ENCODE measurements around the gene TTC8.
"Not testable (repeated sequence)": the region's sequence is repeated elsewhere in the genome, so short reads cannot be mapped to it uniquely, and the experiment has no call there.

TTC8 gene

DNA sequence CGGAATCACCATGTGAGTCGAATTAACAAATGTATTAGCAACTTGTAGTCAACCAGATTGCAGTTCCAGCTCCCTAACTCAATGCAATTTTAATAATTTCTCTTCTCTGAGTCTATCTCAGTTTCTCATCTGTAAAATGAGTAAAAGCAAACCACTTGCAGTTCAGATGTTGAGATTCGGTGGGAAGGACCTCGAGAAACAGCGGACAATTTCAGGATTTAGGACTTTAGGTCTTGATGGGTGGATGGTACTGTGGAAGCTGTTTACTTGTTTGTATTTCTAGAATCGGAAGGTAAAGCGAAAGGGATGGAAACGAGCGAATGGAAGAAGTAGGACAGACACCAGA lies 510 bp upstream of the TTC8 start:
- in situ Hi-C loops (cut with MboI; ENCODE audit: low sequenced_read_pairs), result no loop called here

DNA sequence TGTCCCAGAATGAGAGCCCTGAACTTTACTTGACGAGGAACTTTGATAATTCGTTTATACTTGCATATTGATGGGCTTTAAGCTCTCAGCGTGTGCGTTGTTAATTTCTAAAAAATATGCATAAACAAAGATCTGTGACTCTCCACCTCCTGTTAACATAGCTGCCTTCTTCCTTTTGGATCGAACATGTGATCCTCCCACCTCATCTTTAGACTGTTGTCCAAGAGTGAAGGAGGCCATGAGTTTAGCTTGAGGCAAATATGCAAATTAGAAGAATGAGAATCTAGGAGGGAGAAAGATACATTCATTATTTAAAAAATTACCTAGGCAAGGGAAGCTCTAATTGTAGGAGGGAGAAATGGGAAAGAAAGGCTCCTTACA lies 617 bp downstream of the TTC8 start:
- in situ Hi-C loops (cut with MboI; ENCODE audit: low sequenced_read_pairs), result no loop called here

DNA sequence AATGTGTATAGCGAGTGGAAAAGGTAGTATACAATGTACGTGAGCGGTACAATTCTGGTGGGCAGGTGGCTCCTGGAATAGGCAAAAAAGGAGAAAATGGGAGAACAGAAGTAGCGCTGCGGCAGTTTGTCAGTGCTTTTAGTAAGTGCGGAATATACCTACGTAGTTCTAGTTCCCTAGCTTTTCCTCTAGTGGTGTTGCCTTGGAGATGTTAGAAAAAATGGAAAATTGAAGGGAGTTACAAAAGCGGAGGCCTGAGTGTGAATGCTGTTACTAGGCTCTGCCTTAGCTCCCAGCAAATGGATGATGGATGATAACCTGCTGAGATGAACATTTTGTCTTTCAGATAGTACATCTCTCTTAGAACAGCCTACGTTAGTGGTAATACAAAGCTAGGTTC lies 1.1 kb downstream of the TTC8 start:
- in situ Hi-C loops (cut with MboI; ENCODE audit: low sequenced_read_pairs), result no loop called here

- in situ Hi-C loops (cut with MboI; ENCODE audit: low sequenced_read_pairs), result no loop called here
Measured at GRCh38 chr14:88829188-88829587, 4.7 kb downstream of the TTC8 start.

GRCh38 chr14:88829685-88830302 lies 5.3 kb downstream of the TTC8 start:
- in situ Hi-C loops (cut with MboI; ENCODE audit: low sequenced_read_pairs), result no loop called here

- in situ Hi-C loops (cut with MboI; ENCODE audit: low sequenced_read_pairs), result no loop called here
Measured at GRCh38 chr14:88831284-88831683, 6.8 kb downstream of the TTC8 start.

GRCh38 chr14:88834883-88835431 lies 10.5 kb downstream of the TTC8 start:
- in situ Hi-C loops (cut with MboI; ENCODE audit: low sequenced_read_pairs), result no loop called here

- in situ Hi-C loops (cut with MboI; ENCODE audit: low sequenced_read_pairs), result no loop called here
Measured at GRCh38 chr14:88835661-88836060, 11.2 kb downstream of the TTC8 start.

DNA sequence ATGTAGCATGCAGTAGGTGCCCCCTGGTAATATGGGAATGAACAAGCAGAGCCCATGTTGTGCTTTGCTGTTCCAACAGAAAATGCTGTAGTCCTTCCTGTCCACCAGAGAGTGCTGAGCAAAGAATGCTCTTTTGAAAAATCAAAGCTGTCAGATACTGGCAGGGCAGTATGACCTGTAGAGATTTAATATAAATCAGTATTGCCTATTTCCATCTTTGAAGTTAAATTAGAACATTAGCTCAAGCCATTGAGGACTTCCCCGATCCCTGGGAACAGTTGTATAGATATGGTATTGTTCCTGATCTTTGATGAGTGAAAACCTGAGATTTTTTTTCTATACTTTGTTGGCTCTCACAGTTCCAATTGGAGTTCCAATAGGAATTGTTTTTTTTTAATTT lies 13.0 kb downstream of the TTC8 start:
- in situ Hi-C loops (cut with MboI; ENCODE audit: low sequenced_read_pairs), result no loop called here

- in situ Hi-C loops (cut with MboI; ENCODE audit: low sequenced_read_pairs), result no loop called here
Measured at GRCh38 chr14:88838015-88838414, 13.6 kb downstream of the TTC8 start.

GRCh38 chr14:88840926-88841325 lies 16.5 kb downstream of the TTC8 start:
- in situ Hi-C loops (cut with MboI; ENCODE audit: low sequenced_read_pairs), result no loop called here

GRCh38 chr14:88841741-88842140 lies 17.3 kb downstream of the TTC8 start:
- in situ Hi-C loops (cut with MboI; ENCODE audit: low sequenced_read_pairs), result no loop called here

DNA sequence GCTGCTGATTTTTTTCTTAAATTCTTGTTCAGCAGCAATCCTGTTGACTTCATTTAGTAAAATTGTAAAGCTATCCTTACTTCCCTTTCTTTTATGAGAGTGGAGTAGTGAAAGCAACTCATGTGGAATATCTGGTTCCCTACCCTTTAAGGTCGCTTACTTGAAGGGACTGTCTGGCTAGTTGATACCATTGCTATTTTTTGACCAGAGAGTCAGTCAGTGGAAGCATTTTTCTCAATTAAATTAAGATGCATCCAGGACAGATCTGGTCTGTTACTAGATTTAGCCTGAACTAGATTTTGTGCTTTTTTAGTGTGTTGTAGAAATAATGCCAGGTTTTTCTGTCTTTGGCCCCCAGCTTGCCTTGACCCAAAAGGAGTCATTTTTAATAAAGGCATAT lies 18.0 kb downstream of the TTC8 start:
- in situ Hi-C loops (cut with MboI; ENCODE audit: low sequenced_read_pairs), result no loop called here

DNA sequence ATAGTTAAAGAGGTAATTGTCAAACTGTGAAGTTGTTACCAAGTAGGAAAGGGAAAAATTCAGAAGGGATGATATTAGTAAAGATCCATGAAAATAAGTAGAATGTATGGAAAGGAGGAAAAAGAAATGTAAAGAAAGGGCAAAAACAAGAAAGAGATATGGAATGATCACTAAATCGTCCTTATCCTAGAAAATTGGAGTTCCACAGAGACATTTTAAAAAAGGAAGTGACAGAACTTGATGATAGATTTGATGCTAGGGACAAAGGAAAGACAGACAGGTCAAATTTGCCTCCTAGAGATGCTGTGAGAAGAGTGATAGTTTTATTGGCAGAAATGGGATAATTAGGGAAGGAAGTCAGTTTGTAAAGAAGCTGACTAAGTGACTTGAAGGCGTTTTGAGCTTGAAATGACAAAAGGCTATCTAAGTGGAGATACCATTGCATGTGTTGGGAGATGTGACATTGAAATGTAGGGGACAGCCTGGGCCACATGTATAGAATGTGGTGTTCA lies 20.6 kb downstream of the TTC8 start:
- in situ Hi-C loops (cut with MboI; ENCODE audit: low sequenced_read_pairs), result no loop called here

- in situ Hi-C loops (cut with MboI; ENCODE audit: low sequenced_read_pairs), result no loop called here
Measured at GRCh38 chr14:88848571-88848970, 24.1 kb downstream of the TTC8 start.

GRCh38 chr14:88849716-88850115 lies 25.3 kb downstream of the TTC8 start:
- in situ Hi-C loops (cut with MboI; ENCODE audit: low sequenced_read_pairs), result no loop called here

- in situ Hi-C loops (cut with MboI; ENCODE audit: low sequenced_read_pairs), result no loop called here
Measured at GRCh38 chr14:88851587-88851986, 27.1 kb downstream of the TTC8 start.

- in situ Hi-C loops (cut with MboI; ENCODE audit: low sequenced_read_pairs), result no loop called here
Measured at GRCh38 chr14:88852632-88853031, 28.2 kb downstream of the TTC8 start.

GRCh38 chr14:88853129-88853528 lies 28.7 kb downstream of the TTC8 start:
- in situ Hi-C loops (cut with MboI; ENCODE audit: low sequenced_read_pairs), result no loop called here

DNA sequence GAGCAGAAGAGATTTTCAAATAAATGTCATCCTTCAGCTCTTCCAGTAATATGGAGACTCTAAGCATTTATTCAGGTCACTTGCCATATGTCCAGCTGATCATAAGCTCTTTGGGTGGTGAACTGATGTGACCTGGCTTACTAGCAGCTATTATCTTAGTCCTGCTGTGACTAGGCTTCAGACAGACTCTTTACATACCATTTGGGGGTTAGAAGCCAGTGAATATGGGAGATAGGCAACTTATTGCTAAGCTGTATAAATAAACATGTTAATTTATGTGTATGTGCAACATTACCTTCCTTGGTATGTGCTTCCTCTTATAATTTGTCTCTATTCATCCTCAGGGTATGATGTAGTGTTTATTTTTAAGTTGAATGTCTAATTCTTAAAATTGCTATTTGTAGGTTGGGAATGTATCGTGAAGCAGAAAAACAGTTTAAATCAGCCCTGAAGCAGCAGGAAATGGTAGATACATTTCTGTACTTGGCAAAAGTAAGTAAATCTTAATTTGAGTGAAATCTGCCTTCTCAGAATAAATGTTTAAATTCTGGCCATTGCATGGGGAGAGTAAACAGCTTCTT lies 32.4 kb downstream of the TTC8 start:
- in situ Hi-C loops (cut with MboI; ENCODE audit: low sequenced_read_pairs), result no loop called here

DNA sequence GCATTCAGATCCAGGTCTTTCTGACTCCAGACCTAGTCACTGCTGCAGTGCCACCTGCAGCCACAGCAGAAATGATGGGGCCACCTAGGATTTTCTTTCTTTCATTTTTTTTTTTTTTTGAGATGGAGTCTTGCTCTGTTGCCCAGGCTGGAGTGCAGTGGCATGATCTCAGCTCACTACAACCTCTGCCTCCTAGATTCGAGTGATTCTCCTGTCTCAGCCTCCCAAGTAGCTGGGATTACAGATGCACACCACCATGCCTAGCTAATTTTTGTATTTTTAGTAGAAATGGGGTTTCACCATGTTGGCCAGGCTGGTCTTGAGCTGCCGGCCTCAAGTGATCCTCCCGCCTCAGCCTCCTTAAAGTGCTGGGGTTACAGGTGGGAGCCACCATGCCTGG lies 33.4 kb downstream of the TTC8 start:
- in situ Hi-C loops (cut with MboI; ENCODE audit: low sequenced_read_pairs), result not testable (repeated sequence)

- in situ Hi-C loops (cut with MboI; ENCODE audit: low sequenced_read_pairs), result not testable (repeated sequence)
Measured at GRCh38 chr14:88859118-88859517, 34.7 kb downstream of the TTC8 start.

GRCh38 chr14:88863167-88863566 lies 38.7 kb downstream of the TTC8 start:
- in situ Hi-C loops (cut with MboI; ENCODE audit: low sequenced_read_pairs), result no loop called here

Measured in hTERT RPE-1 (cell line).